ENCODE measurements around the gene CCDC154. TPM values are rescaled to one million over a fixed set of nuclear protein-coding genes. Genes with fewer than 3 reads are reported as not detected.

The CCDC154 gene
- total and polyA plus RNA-seq, 2 experiments from 2014 or later, result 0.31 TPM; not detected in 1

DNA sequence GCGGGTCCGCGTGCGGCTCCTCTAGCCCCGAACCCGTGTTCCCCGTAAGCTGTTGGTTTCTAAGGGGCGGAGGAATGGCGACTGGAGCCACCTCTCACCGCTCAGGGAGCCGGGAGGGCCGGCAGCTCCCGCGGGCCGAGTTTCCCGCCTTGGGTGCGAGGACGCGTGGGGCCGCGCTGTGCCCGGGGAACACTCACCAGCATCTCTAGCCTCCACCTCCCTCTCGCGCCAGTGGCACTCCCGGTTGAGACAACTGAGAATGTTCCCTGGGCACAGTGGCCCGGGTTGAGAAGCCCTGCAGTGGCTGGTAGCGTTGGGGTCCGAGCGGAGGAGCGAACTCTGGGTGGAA, 49.4 kb upstream of the CCDC154 start:
- Histone ChIP-seq H2AFZ (peak overlapping the region; percentile 87; the same call in 1 of the 2 replicates), H3F3A (replicated peaks; ENCODE audit: low read depth) (0 out of 2 replicates have a peak, but pooled peaks cover 6% of the 10 kb centered on the region), H3K27ac (ENCODE audit: low read depth) (no peak overlapping the region), H4K20me1 (replicated peaks; ENCODE audit: insufficient read depth) (no peaks in the 10 kb centered on the region), H3K4me1 (ENCODE audit: insufficient read depth) (0 out of 2 replicates have a peak, but pooled peaks cover 4% of the 10 kb centered on the region), H3K36me3 (ENCODE audit: insufficient read depth) (peaks cover 5% of the 10 kb centered on the region), H3K4me2 (peak overlapping the region; percentile 88), H3K79me2 (replicated peaks; ENCODE audit: insufficient read depth) (peaks cover 3% of the 10 kb centered on the region; the same call in 1 of the 2 replicates), H3K4me3 (peak overlapping the region; percentile 85), H3K9me2 (ENCODE audit: insufficient read depth) (no peaks in the 10 kb centered on the region), H3K27me3 (ENCODE audit: insufficient read depth) (no peaks in the 10 kb centered on the region)
- peaks cover 29% of the 10 kb centered on the region for H3K36me3 Mint-ChIP-seq (ENCODE audit: low read depth)
- H3K27me3 Mint-ChIP-seq (ENCODE audit: insufficient read depth, low read depth, poor library complexity), result peaks cover 10% of the 10 kb centered on the region
- peak overlapping the region; percentile 90 for H3K4me3 Mint-ChIP-seq
- H3K27ac Mint-ChIP-seq, result no peak overlapping the region; the same call in 1 of the 2 replicates
- TF ChIP-seq JUNB (IDR thresholded peaks at IDR 0.05; ENCODE audit: unreplicated experiment) (no peak), ZNF331 (CRISPR knock-in tag; IDR thresholded peaks at IDR 0.05; ENCODE audit: low read depth) (no peak), EZH2 (IDR thresholded peaks at IDR 0.05; ENCODE audit: low read depth, unreplicated experiment) (no peak), POLR2AphosphoS5 (IDR thresholded peaks at IDR 0.05; ENCODE audit: low read depth) (no peak), NANOG (IDR thresholded peaks at IDR 0.05; ENCODE audit: borderline replicate concordance) (no peak), STAT1 (IDR thresholded peaks at IDR 0.05; ENCODE audit: unreplicated experiment) (no peak), ZNF114 (CRISPR knock-in tag; IDR thresholded peaks at IDR 0.05) (no peak)
- TF ChIP-seq, protein P1, sequence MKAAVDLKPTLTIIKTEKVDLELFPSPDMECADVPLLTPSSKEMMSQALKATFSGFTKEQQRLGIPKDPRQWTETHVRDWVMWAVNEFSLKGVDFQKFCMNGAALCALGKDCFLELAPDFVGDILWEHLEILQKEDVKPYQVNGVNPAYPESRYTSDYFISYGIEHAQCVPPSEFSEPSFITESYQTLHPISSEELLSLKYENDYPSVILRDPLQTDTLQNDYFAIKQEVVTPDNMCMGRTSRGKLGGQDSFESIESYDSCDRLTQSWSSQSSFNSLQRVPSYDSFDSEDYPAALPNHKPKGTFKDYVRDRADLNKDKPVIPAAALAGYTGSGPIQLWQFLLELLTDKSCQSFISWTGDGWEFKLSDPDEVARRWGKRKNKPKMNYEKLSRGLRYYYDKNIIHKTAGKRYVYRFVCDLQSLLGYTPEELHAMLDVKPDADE (IDR thresholded peaks at IDR 0.05), result no peak
- TF ChIP-seq, protein P2, sequence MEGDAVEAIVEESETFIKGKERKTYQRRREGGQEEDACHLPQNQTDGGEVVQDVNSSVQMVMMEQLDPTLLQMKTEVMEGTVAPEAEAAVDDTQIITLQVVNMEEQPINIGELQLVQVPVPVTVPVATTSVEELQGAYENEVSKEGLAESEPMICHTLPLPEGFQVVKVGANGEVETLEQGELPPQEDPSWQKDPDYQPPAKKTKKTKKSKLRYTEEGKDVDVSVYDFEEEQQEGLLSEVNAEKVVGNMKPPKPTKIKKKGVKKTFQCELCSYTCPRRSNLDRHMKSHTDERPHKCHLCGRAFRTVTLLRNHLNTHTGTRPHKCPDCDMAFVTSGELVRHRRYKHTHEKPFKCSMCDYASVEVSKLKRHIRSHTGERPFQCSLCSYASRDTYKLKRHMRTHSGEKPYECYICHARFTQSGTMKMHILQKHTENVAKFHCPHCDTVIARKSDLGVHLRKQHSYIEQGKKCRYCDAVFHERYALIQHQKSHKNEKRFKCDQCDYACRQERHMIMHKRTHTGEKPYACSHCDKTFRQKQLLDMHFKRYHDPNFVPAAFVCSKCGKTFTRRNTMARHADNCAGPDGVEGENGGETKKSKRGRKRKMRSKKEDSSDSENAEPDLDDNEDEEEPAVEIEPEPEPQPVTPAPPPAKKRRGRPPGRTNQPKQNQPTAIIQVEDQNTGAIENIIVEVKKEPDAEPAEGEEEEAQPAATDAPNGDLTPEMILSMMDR (conservative IDR thresholded peaks at IDR 0.05; ENCODE audit: low read depth in 2 of 2), result no peak
- TF ChIP-seq, protein P3, sequence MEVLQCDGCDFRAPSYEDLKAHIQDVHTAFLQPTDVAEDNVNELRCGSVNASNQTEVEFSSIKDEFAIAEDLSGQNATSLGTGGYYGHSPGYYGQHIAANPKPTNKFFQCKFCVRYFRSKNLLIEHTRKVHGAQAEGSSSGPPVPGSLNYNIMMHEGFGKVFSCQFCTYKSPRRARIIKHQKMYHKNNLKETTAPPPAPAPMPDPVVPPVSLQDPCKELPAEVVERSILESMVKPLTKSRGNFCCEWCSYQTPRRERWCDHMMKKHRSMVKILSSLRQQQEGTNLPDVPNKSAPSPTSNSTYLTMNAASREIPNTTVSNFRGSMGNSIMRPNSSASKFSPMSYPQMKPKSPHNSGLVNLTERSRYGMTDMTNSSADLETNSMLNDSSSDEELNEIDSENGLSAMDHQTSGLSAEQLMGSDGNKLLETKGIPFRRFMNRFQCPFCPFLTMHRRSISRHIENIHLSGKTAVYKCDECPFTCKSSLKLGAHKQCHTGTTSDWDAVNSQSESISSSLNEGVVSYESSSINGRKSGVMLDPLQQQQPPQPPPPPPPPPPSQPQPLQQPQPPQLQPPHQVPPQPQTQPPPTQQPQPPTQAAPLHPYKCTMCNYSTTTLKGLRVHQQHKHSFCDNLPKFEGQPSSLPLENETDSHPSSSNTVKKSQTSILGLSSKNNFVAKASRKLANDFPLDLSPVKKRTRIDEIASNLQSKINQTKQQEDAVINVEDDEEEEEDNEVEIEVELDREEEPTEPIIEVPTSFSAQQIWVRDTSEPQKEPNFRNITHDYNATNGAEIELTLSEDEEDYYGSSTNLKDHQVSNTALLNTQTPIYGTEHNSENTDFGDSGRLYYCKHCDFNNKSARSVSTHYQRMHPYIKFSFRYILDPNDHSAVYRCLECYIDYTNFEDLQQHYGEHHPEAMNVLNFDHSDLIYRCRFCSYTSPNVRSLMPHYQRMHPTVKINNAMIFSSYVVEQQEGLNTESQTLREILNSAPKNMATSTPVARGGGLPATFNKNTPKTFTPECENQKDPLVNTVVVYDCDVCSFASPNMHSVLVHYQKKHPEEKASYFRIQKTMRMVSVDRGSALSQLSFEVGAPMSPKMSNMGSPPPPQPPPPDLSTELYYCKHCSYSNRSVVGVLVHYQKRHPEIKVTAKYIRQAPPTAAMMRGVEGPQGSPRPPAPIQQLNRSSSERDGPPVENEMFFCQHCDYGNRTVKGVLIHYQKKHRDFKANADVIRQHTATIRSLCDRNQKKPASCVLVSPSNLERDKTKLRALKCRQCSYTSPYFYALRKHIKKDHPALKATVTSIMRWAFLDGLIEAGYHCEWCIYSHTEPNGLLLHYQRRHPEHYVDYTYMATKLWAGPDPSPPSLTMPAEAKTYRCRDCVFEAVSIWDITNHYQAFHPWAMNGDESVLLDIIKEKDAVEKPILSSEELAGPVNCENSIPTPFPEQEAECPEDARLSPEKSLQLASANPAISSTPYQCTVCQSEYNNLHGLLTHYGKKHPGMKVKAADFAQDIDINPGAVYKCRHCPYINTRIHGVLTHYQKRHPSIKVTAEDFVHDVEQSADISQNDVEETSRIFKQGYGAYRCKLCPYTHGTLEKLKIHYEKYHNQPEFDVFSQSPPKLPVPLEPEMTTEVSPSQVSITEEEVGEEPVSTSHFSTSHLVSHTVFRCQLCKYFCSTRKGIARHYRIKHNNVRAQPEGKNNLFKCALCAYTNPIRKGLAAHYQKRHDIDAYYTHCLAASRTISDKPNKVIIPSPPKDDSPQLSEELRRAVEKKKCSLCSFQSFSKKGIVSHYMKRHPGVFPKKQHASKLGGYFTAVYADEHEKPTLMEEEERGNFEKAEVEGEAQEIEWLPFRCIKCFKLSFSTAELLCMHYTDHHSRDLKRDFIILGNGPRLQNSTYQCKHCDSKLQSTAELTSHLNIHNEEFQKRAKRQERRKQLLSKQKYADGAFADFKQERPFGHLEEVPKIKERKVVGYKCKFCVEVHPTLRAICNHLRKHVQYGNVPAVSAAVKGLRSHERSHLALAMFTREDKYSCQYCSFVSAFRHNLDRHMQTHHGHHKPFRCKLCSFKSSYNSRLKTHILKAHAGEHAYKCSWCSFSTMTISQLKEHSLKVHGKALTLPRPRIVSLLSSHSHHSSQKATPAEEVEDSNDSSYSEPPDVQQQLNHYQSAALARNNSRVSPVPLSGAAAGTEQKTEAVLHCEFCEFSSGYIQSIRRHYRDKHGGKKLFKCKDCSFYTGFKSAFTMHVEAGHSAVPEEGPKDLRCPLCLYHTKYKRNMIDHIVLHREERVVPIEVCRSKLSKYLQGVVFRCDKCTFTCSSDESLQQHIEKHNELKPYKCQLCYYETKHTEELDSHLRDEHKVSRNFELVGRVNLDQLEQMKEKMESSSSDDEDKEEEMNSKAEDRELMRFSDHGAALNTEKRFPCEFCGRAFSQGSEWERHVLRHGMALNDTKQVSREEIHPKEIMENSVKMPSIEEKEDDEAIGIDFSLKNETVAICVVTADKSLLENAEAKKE (CRISPR knock-in tag; IDR thresholded peaks at IDR 0.05), result no peak
- ATAC-seq (peak; percentile 37), DNase-seq (ENCODE audit: low spot score) (peak; percentile 43)
- no peaks in the 10 kb centered on the region for H3K9me3 Mint-ChIP-seq
- H3K4me1 Mint-ChIP-seq, result peaks cover 6% of the 10 kb centered on the region; the same call in 2 of the 3 replicates

All from GM23338 (cell line).